GM23338 (cell line): ENCODE measurements around the gene DOCK2. TPM values are rescaled to one million over a fixed set of nuclear protein-coding genes. Genes with fewer than 3 reads are reported as not detected.

Source experiments
- ATAC-seq: fragments of 200-7000 bp; cut with Tn5 transposase; 3 replicates; pipeline ENCODE4 v1.9.1; 2020
- DNase-seq: peaks from one replicate; pipeline ENCODE4 v3.0.0-alpha.2; 2015; ENCODE audit warnings: low spot score
- H2AFZ ChIP-seq: fragments of 200-600 bp; sonication (generic); 2 replicates; pipeline ENCODE4 v1.8.0; 2016; ENCODE audit warnings: antibody characterized with exemption, mild to moderate bottlenecking, moderate library complexity
- H3F3A ChIP-seq: fragments of 200-600 bp; sonication (generic); replicated peaks from 2 replicates; pipeline ENCODE4 v1.8.0; 2017; ENCODE audit warnings: antibody characterized with exemption, mixed run types, low read depth
- H3K27ac ChIP-seq: fragments of 200-600 bp; sonication (generic); 2 replicates; pipeline ENCODE4 v1.6.1; 2016; ENCODE audit warnings: low read depth
- H3K27me3 ChIP-seq: fragments of 200-600 bp; sonication (generic); 2 replicates; pipeline ENCODE4 v1.8.0; 2016; ENCODE audit warnings: mild to moderate bottlenecking, mixed run types, moderate library complexity; ENCODE audit not compliant: insufficient read depth
- H3K36me3 ChIP-seq: fragments of 200-600 bp; sonication (generic); 2 replicates; pipeline ENCODE4 v1.8.0; 2016; ENCODE audit warnings: mild to moderate bottlenecking; ENCODE audit not compliant: insufficient read depth
- H3K4me1 ChIP-seq: fragments of 200-600 bp; sonication (generic); 2 replicates; pipeline ENCODE4 v1.8.0; 2016; ENCODE audit warnings: mild to moderate bottlenecking, moderate library complexity; ENCODE audit not compliant: insufficient read depth
- H3K4me2 ChIP-seq: fragments of 200-600 bp; sonication (generic); 2 replicates; pipeline ENCODE4 v1.7.1; 2017; ENCODE audit warnings: mixed run types
- H3K4me3 ChIP-seq: fragments of 200-600 bp; sonication (generic); 2 replicates; pipeline ENCODE4 v1.6.1; 2016; ENCODE audit warnings: mixed run types
- H3K79me2 ChIP-seq: fragments of 200-600 bp; sonication (generic); replicated peaks from 2 replicates; pipeline ENCODE4 v1.8.0; 2017; ENCODE audit warnings: mild to moderate bottlenecking; ENCODE audit not compliant: insufficient read depth
- H3K9me2 ChIP-seq: fragments of 200-600 bp; sonication (generic); 2 replicates; pipeline ENCODE4 v1.8.0; 2017; ENCODE audit not compliant: insufficient read depth
- H4K20me1 ChIP-seq: fragments of 200-600 bp; sonication (generic); replicated peaks from 2 replicates; pipeline ENCODE4 v1.8.0; 2017; ENCODE audit warnings: mild to moderate bottlenecking; ENCODE audit not compliant: insufficient read depth
- H3K27ac Mint-ChIP-seq: 2 replicates; pipeline ENCODE4 v1.8.0; 2020; ENCODE audit warnings: inconsistent platforms, mild to moderate bottlenecking, moderate library complexity, mixed read lengths
- H3K27me3 Mint-ChIP-seq: 3 replicates; pipeline ENCODE4 v1.8.0; 2022; ENCODE audit warnings: low read depth, mild to moderate bottlenecking, moderate library complexity, mixed read lengths, inconsistent platforms; ENCODE audit not compliant: insufficient read depth, poor library complexity
- H3K36me3 Mint-ChIP-seq: 3 replicates; pipeline ENCODE4 v1.8.0; 2021; ENCODE audit warnings: low read depth, mild to moderate bottlenecking, inconsistent platforms, moderate library complexity, mixed read lengths
- H3K4me1 Mint-ChIP-seq: 3 replicates; pipeline ENCODE4 v1.8.0; 2020; ENCODE audit warnings: mild to moderate bottlenecking, inconsistent platforms, mixed read lengths
- H3K4me3 Mint-ChIP-seq: 3 replicates; pipeline ENCODE4 v1.8.0; 2021; ENCODE audit warnings: moderate library complexity, mild to moderate bottlenecking, inconsistent platforms, mixed read lengths
- H3K9me3 Mint-ChIP-seq: 3 replicates; pipeline ENCODE4 v1.8.0; 2020; ENCODE audit warnings: moderate library complexity, mild to moderate bottlenecking, inconsistent platforms, mixed read lengths
- CREB1 ChIP-seq: fragments of 250-450 bp; sonication (Bioruptor Pico); IDR thresholded peaks from 2 replicates; pipeline ENCODE4 v1.5.0; 2020; ENCODE audit warnings: low read depth, mild to moderate bottlenecking, moderate library complexity
- EZH2 ChIP-seq: fragments of 200-600 bp; sonication (generic); IDR thresholded peaks from one replicate; pipeline ENCODE4 v1.8.0; 2017; ENCODE audit warnings: antibody characterized with exemption, mild to moderate bottlenecking, low read depth; ENCODE audit not compliant: unreplicated experiment
- EZH2phosphoT487 ChIP-seq: fragments of 200-600 bp; sonication (generic); IDR thresholded peaks from one replicate; pipeline ENCODE4 v1.8.1; 2018; ENCODE audit warnings: antibody characterized with exemption; ENCODE audit not compliant: unreplicated experiment
- JUNB ChIP-seq: IDR thresholded peaks from one replicate; pipeline ENCODE4 v1.6.1; 2016; ENCODE audit warnings: antibody characterized with exemption; ENCODE audit not compliant: unreplicated experiment
- NANOG ChIP-seq: IDR thresholded peaks from 2 replicates; pipeline ENCODE4 v1.6.1; 2016; ENCODE audit warnings: antibody characterized with exemption, borderline replicate concordance
- STAT1 ChIP-seq: IDR thresholded peaks from one replicate; pipeline ENCODE4 v1.6.1; 2016; ENCODE audit warnings: antibody characterized with exemption; ENCODE audit not compliant: unreplicated experiment
- ZNF114 ChIP-seq: fragments of 250-450 bp; sonication (Bioruptor Pico); IDR thresholded peaks from 2 replicates; pipeline ENCODE4 v1.5.0; 2020; ENCODE audit warnings: mild to moderate bottlenecking, moderate library complexity
- ZNF331 ChIP-seq: fragments of 250-450 bp; sonication (Bioruptor Pico); IDR thresholded peaks from 2 replicates; pipeline ENCODE4 v1.5.0; 2020; ENCODE audit warnings: low read depth, mild to moderate bottlenecking, moderate library complexity
- polyA plus RNA-seq: library from polyadenylated mRNA; unstranded; fragments of >200 nt; fragmentation: Nextera tagmentation; extraction: Ambion mirVana; gene quantifications from 2 replicates; pipeline ENCODE4 v1.2.1, GENCODE V29; 2016
- total RNA-seq: library from RNA; depleted of rRNA; stranded (reverse); fragments of >200 nt; shearing (Covaris generic); gene quantifications from 2 replicates; pipeline ENCODE4 v1.2.3, GENCODE V29; 2014
- TF ChIP-seq, protein P1 (sequence below), 2 experiments: fragments of 200-600 bp in 1 of 2; sonication (generic) in 1 of 2; conservative IDR thresholded peaks; 2 replicates each; pipeline versions ENCODE4 v1.5.1 to v1.6.1; 2016 to 2017; ENCODE audit warnings: antibody characterized with exemption in 2 of 2, low read depth in 2 of 2, mild to moderate bottlenecking in 2 of 2, moderate library complexity in 1 of 2
- TF ChIP-seq, protein P2 (sequence below): fragments of 250-450 bp; sonication (Bioruptor Pico); IDR thresholded peaks from 2 replicates; pipeline ENCODE4 v1.5.0; 2020; ENCODE audit warnings: mild to moderate bottlenecking, moderate library complexity
- TF ChIP-seq, protein P3 (sequence below): IDR thresholded peaks from 2 replicates; pipeline ENCODE4 v1.6.1; 2016; ENCODE audit warnings: antibody characterized with exemption
- TF ChIP-seq, protein P4 (sequence below): IDR thresholded peaks from one replicate; pipeline ENCODE4 v1.6.1; 2018; ENCODE audit warnings: antibody characterized with exemption; ENCODE audit not compliant: unreplicated experiment

Gene DOCK2
- total and polyA plus RNA-seq, 2 experiments from 2014 or later: 3.7 to 9.4 TPM

DNA sequence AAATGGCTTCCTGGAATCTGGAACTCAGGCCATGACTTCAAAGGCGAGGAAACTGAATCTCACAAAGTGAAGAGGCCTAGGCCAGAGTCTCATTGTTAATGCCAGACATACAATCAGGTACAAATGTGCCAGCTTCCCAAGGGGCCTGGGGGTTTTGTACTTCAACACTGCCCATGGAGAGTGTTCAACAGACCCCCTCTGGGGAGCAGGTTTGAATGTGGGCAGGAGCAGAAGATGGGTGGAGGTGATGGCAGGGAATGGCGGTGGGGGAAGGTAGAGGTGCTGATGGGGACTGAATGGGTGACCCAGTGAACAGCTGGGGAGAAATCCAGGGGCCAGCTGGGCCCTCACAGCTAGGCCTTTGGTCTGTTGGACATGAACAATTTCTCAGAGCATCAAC lies 480.7 kb downstream of the DOCK2 start:
- Histone ChIP-seq H3K4me3 (no peak overlapping the region), H3K79me2 (no peaks in the 10 kb centered on the region), H4K20me1 (no peaks in the 10 kb centered on the region), H3K9me2 (peaks cover 9% of the 10 kb centered on the region; the same call in 1 of the 2 replicates), H3K27ac (no peak overlapping the region), H3K4me2 (no peak overlapping the region), H3K27me3 (no peaks in the 10 kb centered on the region), H3K36me3 (no peaks in the 10 kb centered on the region), H2AFZ (no peak overlapping the region), H3F3A (no peaks in the 10 kb centered on the region), H3K4me1 (peaks cover 11% of the 10 kb centered on the region)
- peaks cover 21% of the 10 kb centered on the region for H3K9me3 Mint-ChIP-seq
- H3K4me3 Mint-ChIP-seq: no peak overlapping the region
- peaks cover 6% of the 10 kb centered on the region for H3K27me3 Mint-ChIP-seq
- TF ChIP-seq NANOG (no peak), EZH2 (no peak), ZNF114 (CRISPR knock-in tag) (no peak), ZNF331 (CRISPR knock-in tag) (no peak), EZH2phosphoT487 (no peak), CREB1 (no peak), STAT1 (no peak), JUNB (no peak)
- TF ChIP-seq, protein P1, sequence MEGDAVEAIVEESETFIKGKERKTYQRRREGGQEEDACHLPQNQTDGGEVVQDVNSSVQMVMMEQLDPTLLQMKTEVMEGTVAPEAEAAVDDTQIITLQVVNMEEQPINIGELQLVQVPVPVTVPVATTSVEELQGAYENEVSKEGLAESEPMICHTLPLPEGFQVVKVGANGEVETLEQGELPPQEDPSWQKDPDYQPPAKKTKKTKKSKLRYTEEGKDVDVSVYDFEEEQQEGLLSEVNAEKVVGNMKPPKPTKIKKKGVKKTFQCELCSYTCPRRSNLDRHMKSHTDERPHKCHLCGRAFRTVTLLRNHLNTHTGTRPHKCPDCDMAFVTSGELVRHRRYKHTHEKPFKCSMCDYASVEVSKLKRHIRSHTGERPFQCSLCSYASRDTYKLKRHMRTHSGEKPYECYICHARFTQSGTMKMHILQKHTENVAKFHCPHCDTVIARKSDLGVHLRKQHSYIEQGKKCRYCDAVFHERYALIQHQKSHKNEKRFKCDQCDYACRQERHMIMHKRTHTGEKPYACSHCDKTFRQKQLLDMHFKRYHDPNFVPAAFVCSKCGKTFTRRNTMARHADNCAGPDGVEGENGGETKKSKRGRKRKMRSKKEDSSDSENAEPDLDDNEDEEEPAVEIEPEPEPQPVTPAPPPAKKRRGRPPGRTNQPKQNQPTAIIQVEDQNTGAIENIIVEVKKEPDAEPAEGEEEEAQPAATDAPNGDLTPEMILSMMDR (conservative IDR thresholded peaks at IDR 0.05; ENCODE audit: low read depth in 2 of 2): no peak
- TF ChIP-seq, protein P2, sequence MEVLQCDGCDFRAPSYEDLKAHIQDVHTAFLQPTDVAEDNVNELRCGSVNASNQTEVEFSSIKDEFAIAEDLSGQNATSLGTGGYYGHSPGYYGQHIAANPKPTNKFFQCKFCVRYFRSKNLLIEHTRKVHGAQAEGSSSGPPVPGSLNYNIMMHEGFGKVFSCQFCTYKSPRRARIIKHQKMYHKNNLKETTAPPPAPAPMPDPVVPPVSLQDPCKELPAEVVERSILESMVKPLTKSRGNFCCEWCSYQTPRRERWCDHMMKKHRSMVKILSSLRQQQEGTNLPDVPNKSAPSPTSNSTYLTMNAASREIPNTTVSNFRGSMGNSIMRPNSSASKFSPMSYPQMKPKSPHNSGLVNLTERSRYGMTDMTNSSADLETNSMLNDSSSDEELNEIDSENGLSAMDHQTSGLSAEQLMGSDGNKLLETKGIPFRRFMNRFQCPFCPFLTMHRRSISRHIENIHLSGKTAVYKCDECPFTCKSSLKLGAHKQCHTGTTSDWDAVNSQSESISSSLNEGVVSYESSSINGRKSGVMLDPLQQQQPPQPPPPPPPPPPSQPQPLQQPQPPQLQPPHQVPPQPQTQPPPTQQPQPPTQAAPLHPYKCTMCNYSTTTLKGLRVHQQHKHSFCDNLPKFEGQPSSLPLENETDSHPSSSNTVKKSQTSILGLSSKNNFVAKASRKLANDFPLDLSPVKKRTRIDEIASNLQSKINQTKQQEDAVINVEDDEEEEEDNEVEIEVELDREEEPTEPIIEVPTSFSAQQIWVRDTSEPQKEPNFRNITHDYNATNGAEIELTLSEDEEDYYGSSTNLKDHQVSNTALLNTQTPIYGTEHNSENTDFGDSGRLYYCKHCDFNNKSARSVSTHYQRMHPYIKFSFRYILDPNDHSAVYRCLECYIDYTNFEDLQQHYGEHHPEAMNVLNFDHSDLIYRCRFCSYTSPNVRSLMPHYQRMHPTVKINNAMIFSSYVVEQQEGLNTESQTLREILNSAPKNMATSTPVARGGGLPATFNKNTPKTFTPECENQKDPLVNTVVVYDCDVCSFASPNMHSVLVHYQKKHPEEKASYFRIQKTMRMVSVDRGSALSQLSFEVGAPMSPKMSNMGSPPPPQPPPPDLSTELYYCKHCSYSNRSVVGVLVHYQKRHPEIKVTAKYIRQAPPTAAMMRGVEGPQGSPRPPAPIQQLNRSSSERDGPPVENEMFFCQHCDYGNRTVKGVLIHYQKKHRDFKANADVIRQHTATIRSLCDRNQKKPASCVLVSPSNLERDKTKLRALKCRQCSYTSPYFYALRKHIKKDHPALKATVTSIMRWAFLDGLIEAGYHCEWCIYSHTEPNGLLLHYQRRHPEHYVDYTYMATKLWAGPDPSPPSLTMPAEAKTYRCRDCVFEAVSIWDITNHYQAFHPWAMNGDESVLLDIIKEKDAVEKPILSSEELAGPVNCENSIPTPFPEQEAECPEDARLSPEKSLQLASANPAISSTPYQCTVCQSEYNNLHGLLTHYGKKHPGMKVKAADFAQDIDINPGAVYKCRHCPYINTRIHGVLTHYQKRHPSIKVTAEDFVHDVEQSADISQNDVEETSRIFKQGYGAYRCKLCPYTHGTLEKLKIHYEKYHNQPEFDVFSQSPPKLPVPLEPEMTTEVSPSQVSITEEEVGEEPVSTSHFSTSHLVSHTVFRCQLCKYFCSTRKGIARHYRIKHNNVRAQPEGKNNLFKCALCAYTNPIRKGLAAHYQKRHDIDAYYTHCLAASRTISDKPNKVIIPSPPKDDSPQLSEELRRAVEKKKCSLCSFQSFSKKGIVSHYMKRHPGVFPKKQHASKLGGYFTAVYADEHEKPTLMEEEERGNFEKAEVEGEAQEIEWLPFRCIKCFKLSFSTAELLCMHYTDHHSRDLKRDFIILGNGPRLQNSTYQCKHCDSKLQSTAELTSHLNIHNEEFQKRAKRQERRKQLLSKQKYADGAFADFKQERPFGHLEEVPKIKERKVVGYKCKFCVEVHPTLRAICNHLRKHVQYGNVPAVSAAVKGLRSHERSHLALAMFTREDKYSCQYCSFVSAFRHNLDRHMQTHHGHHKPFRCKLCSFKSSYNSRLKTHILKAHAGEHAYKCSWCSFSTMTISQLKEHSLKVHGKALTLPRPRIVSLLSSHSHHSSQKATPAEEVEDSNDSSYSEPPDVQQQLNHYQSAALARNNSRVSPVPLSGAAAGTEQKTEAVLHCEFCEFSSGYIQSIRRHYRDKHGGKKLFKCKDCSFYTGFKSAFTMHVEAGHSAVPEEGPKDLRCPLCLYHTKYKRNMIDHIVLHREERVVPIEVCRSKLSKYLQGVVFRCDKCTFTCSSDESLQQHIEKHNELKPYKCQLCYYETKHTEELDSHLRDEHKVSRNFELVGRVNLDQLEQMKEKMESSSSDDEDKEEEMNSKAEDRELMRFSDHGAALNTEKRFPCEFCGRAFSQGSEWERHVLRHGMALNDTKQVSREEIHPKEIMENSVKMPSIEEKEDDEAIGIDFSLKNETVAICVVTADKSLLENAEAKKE: no peak
- TF ChIP-seq, protein P3, sequence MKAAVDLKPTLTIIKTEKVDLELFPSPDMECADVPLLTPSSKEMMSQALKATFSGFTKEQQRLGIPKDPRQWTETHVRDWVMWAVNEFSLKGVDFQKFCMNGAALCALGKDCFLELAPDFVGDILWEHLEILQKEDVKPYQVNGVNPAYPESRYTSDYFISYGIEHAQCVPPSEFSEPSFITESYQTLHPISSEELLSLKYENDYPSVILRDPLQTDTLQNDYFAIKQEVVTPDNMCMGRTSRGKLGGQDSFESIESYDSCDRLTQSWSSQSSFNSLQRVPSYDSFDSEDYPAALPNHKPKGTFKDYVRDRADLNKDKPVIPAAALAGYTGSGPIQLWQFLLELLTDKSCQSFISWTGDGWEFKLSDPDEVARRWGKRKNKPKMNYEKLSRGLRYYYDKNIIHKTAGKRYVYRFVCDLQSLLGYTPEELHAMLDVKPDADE: no peak
- TF ChIP-seq, protein P4, sequence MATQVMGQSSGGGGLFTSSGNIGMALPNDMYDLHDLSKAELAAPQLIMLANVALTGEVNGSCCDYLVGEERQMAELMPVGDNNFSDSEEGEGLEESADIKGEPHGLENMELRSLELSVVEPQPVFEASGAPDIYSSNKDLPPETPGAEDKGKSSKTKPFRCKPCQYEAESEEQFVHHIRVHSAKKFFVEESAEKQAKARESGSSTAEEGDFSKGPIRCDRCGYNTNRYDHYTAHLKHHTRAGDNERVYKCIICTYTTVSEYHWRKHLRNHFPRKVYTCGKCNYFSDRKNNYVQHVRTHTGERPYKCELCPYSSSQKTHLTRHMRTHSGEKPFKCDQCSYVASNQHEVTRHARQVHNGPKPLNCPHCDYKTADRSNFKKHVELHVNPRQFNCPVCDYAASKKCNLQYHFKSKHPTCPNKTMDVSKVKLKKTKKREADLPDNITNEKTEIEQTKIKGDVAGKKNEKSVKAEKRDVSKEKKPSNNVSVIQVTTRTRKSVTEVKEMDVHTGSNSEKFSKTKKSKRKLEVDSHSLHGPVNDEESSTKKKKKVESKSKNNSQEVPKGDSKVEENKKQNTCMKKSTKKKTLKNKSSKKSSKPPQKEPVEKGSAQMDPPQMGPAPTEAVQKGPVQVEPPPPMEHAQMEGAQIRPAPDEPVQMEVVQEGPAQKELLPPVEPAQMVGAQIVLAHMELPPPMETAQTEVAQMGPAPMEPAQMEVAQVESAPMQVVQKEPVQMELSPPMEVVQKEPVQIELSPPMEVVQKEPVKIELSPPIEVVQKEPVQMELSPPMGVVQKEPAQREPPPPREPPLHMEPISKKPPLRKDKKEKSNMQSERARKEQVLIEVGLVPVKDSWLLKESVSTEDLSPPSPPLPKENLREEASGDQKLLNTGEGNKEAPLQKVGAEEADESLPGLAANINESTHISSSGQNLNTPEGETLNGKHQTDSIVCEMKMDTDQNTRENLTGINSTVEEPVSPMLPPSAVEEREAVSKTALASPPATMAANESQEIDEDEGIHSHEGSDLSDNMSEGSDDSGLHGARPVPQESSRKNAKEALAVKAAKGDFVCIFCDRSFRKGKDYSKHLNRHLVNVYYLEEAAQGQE: no peak
- H3K27ac Mint-ChIP-seq: no peak overlapping the region
- peaks cover 13% of the 10 kb centered on the region for H3K36me3 Mint-ChIP-seq
- peaks cover 14% of the 10 kb centered on the region for H3K4me1 Mint-ChIP-seq
- ATAC-seq: no peak
- no peak for DNase-seq
